PFSK-1 (cell line): Measurements from ENCODE around the gene PEAK1.

Experiments used
- FOXP2 ChIP-seq: optimal IDR thresholded peaks from 2 replicates; pipeline ENCODE3; 2011; ENCODE audit warnings: borderline replicate concordance, control low read depth, inconsistent platforms; ENCODE audit not compliant: insufficient read depth; ENCODE audit errors: extremely low read length, extremely low read depth
- POLR2AphosphoS5 ChIP-seq: IDR thresholded peaks from 2 replicates; pipeline ENCODE4 v1.6.1; 2012; ENCODE audit warnings: low read depth, mild to moderate bottlenecking, control low read depth, low read length, moderate library complexity
- REST ChIP-seq, 2 experiments: IDR thresholded peaks; 2 replicates each; pipeline versions ENCODE4 v1.6.1 to v1.8.0; 2011 to 2012; ENCODE audit warnings: low read depth in 2 of 2, low read length in 2 of 2, control low read depth in 1 of 2, inconsistent platforms in 1 of 2, mild to moderate bottlenecking in 1 of 2, moderate library complexity in 1 of 2; ENCODE audit not compliant: insufficient read depth in 1 of 2
- SIN3A ChIP-seq: IDR thresholded peaks from 2 replicates; pipeline ENCODE4 v1.6.1; 2012; ENCODE audit warnings: mild to moderate bottlenecking, low read length, moderate library complexity, borderline replicate concordance; ENCODE audit not compliant: insufficient read depth
- TAF1 ChIP-seq: IDR thresholded peaks from 2 replicates; pipeline ENCODE4 v1.6.1; 2012; ENCODE audit warnings: low read length, control low read depth, borderline replicate concordance; ENCODE audit not compliant: insufficient read depth

DNA sequence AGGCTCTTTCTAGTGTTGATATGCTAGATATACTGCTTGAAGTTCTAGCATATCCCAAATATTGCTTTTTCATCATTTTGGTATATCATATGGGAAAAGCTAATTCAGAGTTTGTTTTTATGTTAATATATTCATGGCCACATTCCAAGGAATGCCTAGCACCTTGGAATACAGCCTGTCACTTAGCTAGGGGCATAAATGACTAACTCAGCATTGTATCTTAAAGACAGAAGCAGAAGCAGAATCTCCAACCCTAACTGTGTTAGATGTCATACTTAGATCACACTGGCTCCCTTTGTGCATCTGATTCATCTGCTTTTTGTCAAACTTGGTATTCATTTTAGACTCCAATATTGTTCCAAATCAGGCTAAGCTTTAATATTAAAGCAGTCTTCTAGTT is 218.2 kb downstream of the PEAK1 start:
- TF ChIP-seq SIN3A (no peak), POLR2AphosphoS5 (no peak), TAF1 (no peak), REST (IDR thresholded peaks at IDR 0.05; ENCODE audit: insufficient read depth in 1 of 2, low read depth in 2 of 2, low read length in 2 of 2) (no peak), FOXP2 (no peak)
